ENCODE measurements around the gene DAB1.
"Not testable (repeated sequence)": the region's sequence is repeated elsewhere in the genome, so short reads cannot be mapped to it uniquely, and the experiment has no call there.

Gene DAB1

DNA sequence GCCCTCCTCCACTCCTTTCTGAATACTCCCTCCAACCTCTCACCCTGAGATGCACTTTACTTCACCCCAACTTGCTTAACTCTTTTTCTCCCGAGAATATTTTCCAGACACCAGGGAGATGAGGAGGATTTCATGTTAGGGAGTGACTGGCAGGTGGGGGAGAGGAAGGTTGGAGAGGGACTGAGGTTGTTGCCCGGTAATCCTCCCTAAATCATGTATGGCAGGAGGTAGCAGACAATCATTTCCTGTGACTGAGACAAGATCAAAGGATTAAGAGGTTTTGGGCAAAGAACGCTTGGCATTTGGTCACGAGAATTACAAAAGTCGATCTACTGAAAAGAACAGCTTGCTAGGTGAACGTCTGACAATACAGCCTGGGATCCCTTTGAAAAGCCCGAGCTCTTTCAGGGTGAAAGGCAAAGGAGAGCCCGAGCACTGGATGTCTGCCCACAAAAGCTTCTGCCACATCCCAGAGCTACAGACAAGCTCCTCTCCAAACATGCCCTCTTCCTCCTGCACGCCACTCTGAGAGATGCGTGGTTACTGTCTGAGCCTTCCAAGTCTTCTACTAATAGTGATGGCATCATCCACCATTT, 154.1 kb downstream of the DAB1 start:
- no peak for DNase-seq

DNA sequence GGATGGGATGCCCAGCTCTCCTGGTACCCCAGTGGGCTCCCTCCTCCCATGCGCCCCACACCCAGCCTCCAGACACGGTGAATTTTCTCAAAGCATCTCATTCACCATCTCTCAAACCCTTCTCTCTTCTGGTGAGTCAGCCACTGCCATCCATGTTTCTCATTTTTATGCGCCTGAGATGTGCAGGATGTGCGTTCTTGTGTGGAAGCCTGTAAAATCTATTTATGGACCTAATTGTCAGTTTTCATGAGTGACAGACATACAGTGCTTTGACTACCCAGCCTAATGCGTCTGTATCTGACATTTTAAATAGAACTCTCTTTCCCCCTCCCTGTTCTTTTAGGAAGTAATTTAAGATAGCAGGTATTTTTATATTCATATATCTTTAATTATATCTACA, 158.8 kb downstream of the DAB1 start:
- no peak for DNase-seq

DNA sequence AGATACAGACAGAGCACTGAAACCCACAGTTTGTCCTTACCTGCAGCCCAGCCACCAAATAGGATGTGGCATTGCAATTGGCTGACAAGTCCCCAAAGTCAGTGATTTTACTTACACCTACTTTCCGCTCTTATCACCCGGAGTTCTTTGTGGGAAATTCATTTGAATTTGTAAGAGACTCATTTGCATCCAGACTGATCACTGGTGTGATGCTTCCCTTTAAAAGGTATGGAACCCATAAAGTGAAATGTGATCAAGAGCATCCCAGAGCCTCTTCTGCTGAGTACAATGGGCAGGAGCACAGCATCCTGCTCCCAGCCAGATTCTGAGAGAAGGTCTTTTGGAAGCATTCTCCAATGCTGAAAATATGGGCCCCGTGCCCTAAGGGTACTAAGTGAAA, 161.4 kb downstream of the DAB1 start:
- no peak for DNase-seq

DNA sequence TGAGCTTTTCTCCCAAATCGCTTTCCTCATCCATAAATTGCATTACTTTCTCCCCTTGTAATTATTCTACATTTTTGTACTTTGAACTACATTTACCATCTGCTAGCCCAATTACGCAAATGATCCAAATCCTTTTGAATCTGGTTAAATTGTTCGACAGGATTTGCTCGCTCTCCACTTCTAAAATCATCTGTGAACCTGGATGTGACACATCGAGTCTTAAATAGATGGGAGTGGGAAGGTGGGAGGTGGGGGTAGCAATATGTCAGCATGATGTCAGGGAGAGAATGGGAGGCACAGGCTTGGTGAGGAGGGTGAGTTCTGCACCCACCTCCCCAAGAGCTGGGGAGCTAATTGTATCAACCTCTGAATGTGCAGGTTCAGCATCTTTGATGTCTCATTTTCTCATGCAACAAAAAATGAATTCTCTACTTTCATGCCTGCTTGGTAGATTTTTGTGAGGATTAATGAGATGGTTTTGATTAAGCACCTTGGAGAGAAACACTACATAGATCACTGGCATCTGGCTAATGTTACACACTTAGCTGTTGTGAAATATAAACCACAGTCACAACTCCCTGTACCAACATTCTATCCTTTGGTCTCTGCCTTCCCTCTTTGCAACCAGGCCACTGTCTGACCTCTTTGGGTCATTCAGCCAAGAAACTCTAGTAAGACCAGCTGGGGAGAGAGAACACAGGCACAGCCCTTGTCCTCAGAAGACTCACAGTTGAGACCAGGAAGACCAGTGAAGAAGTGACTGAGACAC, 165.1 kb downstream of the DAB1 start:
- DNase-seq: no peak

DNA sequence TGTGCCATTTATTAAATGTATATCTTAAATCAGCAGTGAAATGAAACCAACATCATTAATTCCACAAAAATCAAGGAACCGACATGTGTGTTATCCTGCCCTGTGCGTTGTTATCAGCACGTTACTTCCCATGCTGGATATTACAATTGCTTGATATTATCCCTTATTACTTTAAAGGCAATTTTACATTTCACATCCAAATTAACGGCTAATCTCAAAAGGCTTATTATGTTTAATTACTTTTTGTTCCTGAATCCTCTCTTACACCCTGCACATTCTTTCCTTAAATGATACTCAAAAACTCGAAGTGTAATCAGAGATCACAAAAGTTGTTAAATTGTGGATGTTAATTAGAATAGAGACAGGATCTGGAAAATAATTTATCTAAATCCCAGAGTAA, 167.9 kb downstream of the DAB1 start:
- no peak for DNase-seq

DNA sequence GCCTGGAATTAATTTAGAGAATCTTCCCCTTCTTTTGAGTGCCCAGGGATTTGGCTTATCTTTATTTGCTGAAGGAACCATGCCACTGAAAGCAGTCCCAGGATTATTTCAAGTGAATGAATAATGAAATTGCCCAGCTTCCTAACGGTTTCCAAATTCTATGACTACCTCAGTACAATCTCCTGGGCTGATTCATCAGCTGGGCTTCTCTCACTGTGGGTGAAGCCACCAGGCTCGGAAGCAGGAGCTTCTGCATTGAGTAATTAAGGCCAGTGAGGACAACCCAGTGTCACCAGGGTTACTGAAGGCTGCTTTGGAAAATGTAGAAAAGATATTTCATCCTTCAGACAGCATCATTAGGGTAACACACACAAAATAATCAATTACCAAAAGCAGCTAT, 169.8 kb downstream of the DAB1 start:
- no peak for DNase-seq

DNA sequence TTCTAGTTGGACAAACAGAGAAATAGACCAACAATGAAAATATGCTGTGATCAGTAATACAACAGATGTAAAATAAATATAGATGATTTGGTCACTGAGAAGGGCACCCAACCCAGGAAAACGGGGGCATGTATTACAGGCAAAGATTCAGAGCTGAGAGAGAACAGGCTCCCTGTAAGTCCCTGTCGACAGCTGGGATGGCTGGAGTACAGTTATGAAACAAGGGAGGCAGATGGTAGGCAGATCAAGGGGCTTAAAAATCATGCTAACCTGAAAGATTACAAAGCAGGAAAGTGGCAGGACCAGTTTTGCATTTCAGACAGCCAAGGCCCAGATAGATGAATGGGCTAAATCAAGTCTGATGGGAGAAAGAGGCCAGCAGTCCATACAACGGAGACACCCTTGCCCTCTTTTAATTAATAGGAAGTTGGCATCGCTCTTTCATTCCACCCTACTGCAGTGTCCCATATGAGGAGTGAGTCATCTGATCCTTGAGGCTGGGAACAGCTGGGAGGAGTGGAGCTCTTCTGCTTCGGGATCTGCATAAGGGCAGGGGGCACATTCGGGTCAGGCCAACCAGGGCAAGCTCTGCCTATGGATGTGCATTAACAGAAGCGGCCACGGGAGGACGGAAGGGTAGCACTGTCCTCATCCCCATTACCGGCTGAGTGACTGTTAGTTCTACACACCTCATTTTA, 171.1 kb downstream of the DAB1 start:
- no peak for DNase-seq

DNA sequence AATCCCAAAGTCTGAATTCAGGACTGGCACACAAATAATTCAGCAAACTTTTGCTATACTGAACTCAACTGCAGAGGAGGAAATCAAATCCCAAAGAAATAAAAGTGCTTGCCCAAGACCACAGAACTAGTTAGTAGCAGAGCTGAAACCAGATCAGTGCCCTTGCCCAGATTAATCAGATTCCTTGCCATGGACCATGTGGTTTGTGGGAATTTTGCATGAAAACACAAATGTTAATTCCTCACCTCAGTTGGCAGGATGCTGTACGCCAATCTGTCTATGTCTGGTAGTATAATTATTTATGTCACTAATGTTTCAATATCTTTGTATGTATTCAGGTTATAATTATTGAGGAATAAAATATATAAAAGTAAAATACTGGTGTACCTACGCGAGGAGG, 173.8 kb downstream of the DAB1 start:
- no peak for DNase-seq

DNA sequence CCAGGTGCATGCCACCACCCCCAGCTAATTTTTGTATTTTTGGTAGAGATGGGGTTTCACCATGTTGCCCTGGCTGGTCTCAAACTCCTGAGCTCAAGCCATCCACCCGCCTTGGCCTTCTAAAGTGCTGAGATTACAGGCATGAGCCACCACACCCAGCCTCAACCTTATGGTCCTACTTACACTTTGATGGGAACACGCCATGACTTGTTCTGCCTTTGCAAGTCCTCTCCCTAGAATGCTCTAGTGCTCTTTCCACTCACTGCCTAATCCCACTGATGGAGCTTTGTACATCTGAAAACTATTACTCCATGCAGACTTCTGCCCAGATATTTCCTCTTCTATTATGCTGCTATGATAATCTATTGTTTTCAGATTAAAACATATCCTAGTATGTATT, 174.3 kb downstream of the DAB1 start:
- no peak for DNase-seq

DNA sequence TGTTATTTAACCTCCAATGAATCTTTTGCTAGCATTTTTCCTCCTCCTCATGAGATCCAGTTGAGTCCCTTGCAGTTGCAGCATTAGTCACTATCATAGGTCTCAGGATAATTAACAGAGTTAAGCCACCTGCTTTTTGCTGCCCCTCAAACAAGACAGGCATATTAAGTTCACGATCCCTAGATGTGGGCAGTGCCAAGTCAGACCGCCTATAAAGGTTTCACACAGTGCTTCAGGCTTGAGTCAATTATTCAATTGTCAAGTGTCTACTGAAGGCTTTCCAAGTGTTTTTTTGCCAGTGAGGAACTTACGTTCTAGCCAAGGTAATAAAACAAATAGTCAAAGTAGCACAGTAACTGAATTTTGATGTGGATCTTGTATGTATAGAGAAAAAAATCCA, 175.0 kb downstream of the DAB1 start:
- DNase-seq: no peak

DNA sequence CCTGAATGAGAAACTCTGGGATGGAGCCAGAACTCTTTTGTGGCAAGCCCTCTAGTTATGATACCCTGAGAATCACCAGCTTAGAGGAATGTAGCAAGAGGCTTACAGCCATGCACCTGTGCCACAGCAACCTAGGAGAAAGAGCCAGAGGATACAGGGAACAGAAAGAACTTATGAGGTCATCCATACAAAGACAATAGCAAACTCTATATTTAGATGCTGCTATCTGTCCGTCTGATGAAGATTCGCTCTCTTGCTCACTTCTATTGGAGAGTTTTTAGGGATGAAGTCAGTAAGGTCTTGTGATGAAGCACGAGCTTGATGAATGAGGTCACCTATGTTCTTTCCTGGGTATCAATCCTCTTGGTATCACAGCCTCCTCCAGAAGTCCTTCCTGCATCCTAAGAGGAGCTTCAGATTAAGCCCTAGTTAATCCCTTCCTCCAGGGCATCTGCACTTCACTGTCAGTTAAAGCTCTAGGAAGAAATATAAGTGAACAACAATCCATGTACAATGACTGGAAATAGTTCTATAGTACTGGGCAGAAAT, 185.6 kb downstream of the DAB1 start:
- no peak for DNase-seq

DNA sequence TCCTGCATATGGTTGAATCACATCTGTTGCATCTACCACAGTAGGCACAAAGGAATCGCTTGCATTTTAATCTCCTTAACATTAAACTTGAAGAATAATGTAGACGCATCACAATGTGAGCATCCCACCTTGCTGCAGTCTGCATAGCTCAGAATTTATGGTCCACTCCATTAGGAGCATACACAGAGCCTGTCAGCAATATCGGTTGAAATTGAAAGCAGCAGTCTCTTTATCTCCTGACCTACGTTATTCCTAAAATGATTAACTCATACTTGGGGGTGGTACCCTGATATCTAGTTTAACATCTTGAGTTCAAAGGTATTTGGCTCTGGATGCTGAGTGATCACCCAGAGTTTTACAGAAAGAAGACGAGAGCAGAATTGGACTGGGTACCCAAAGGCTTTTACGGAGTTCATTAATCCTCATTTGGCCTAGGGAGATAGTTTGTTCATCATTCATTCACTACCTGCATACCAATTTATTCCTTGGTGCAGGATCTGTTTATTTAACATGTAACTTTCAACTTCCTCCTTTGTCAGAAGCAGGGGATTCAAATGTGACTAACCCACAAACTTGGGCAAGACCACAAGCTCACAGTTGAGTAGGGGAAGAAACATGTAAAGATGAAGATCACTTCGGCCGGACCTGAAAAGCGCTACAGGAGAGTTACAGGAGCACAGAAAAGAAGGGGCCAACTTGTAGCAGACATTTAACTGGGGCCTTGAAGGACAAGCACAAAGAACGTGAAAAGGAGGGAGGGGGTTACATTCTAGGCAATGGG, 187.9 kb downstream of the DAB1 start:
- DNase-seq: no peak

DNA sequence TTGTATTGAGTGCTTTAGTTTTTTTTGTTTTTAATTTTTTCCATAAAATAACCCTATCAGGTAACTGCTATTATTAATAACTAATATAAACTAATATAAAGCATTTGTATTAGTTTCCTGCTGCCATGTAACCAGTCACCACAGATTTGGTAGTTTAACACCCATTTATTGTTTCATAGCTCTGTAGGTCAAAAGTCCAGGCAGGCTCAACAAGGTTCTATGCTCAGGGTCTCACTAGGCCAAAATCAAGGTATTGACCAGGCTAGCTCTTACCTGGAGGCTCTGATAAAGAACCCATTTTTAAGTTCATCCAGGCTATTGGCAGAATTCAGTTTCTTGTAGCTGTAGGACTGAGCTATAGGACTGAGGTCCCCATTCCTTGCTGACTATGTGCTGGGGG, 189.4 kb downstream of the DAB1 start:
- no peak for DNase-seq

DNA sequence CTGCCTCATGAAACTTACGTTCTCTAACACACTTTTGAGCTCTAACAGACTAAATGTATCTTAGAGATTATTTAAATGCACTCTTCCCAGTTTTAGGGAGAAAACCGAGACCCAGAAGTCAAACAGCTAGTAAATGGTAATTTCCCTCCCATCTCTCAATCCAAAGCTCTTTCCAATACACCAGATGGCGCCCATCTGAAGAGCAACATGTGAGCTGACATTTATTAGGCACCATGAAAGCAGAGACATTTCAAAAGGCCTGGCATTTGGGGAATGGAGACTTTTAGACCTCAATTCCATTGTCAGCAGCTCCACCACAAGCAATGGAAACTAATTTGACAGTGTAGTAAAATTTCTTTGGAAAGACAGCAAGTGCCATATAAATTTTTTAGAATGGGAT, 191.4 kb downstream of the DAB1 start:
- no peak for DNase-seq

DNA sequence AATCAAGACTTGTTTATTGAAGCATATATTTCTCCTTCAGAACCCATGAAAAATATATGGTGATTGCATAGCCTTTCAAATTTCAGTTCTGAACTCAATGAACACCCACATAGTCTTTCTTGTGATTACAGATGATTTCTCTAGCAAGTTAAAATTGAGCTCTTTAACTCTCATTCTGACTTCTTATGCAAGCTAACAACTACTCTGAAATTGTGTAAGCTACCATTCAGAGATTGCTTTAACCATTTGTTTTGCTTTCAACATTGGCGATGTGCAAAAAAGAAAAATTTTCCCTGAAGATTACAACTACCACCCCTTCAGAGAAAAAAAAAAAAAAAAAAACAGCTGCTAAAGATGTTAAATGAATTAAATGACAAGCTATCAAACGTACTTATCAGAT, 193.9 kb downstream of the DAB1 start:
- no peak for DNase-seq

DNA sequence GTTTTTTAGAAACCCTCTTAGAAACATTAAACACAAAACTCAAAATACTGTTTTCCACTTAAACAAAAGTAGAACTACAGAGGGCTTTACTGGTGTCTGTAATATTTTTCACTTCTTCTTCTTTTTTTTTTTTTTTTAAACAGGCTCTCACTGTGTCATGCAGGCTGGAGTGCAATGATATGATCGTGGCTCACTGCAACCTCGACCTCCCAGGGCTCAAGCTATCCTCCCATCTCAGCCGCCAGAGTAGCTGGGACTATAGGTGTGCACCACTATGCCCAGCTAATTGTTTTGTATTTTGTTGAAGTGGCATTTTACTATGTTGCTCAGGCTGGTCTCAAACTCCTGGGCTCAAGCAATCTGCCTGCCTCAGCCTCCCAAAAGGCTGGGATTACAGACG, 194.8 kb downstream of the DAB1 start:
- no peak for DNase-seq

DNA sequence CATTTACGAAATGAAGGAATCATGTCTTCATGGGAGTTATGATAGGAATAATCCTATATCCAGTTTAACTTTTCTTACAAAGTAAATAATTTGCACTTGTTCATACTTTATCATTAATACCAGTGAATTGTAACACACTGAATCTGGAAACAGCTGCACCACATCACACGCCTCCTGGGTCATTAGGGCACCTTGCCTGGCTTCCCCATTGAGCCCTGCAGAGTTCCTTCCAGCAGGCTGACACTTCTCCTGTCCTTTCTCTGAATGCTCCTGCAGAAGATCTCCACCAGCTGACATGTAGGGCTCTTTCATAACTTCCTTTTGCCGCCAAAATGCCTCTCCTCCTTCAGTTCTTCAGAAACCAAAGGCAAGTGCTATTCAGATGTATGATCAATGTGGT, 201.1 kb downstream of the DAB1 start:
- no peak for DNase-seq

DNA sequence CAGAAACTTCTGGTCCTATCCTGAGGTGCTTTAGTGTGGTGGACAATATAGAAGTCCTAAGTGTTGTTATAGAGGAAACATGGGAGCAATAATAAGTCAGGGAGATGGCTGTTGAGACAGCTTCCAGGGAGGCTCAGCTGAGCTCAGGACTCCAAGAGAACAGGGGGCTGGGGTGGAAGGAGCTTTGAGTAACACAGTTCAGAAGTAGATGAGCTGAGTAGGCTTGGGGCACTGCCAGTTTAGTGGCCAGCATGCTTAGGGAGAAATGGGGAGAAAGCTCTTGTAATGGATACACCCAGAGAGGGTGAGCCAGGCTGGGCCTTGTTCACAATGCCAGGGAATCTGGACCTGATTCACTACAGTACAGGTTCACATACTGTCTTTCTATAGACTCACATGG, 201.6 kb downstream of the DAB1 start:
- no peak for DNase-seq

DNA sequence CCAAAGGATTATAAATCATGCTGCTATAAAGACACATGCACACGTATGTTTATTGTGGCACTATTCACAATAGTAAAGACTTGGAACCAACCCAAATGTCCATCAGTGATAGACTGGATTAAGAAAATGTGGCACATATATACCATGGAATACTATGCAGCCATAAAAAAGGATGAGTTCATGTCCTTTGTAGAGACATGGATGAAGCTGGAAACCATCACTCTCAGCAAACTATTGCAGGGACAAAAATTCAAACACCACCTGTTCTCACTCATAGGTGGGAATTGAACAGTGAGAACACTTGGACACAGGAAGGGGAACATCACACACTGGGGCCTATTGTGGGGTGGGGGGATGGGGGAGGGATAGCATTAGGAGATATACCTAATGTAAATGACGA, 203.0 kb downstream of the DAB1 start:
- DNase-seq: not testable (repeated sequence)

DNA sequence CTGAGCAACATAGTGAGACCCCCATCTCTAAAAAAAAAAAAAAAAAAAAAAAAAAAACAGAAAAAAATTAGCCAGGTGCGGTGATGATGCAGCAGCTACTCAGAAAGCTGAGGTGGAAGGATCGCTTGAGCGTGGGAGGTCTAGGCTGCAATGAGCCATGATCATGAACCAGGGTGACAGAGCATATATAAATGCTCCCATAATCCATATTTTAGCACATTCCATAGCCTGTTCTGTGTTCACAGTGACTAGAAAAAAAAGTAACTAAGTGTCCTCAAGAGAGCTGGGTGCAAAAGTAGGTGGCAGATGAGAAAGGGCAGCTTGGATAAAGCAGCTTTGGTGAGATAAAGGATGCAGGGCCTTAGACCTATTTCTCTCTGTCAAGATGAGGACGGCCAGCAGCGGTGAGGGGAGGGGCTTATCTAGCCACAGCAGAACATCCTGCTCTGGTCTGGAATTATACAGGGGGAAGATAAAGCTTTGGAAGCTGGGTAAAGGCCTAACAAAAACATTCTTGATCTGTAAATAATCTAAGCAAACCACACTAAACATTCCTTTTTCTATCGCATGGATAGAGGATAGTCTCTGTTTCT, 205.3 kb downstream of the DAB1 start:
- no peak for DNase-seq

DNA sequence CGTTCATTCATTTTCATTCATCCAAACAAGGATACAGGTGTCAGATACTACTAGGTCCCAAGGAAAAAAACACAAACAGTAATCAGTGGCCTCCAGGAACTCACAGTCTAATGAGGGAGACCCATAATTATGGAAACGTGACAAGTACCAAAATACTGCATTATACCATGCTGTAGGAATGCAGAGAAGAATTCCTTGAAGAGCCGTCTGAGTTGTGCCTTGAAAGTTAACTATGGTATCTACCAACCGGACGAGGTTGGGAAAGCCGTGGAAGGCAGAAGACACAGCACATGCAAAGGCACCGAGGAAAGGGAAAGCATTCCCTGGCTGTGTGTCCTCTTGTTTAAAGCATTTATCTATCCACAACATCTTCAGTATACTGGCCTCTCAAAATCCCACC, 206.0 kb downstream of the DAB1 start:
- DNase-seq: no peak

DNA sequence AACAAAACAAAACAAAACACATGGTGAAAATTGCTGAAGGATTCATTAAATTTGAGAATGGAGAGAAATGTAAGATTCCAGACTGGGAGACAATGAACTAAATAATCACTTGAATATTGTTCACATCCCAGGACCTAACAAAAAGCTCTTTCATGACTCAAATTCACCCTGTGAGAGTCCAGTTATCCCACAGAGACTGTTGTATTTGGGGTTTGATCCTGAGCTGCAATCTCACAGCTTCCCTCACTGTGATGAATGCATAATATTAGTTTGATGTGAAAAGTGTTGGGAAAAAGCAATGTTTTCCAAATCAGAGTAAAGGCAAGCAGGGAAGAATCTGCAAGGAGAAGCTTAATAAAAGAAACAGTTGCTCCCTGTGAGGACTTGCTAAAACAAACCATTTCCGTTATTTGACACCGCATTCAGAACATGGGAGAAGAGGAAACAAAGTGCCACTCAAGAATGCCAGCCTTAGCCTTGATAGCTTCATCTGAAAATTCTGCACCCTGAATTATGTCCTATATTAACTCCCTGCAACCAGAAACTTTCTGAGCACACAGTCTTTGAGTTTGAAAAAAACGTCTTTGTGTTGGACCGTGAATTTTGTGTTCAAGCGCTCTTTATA, 208.8 kb downstream of the DAB1 start:
- no peak for DNase-seq

Measured in AML-193 (cell line).